Testis (tissue), 2 donors: Measurements from ENCODE around the gene TUBB3.

Experiments
- POLR2A ChIP-seq: fragments of 450-650 bp; IDR thresholded peaks from one replicate; pipeline ENCODE4 v1.6.1; 2017; ENCODE audit warnings: antibody characterized with exemption, mild to moderate bottlenecking, moderate library complexity
- TF ChIP-seq, protein P1 (sequence below), 3 experiments: fragments of 450-650 bp in 2 of 3; fragments of 200-600 bp in 1 of 3; sonication (generic) in 1 of 3; IDR thresholded peaks; one replicate each; pipeline ENCODE4 v1.5.1; 2016 to 2019; ENCODE audit warnings: antibody characterized with exemption in 3 of 3, mild to moderate bottlenecking in 2 of 3, moderate library complexity in 1 of 3

DNA sequence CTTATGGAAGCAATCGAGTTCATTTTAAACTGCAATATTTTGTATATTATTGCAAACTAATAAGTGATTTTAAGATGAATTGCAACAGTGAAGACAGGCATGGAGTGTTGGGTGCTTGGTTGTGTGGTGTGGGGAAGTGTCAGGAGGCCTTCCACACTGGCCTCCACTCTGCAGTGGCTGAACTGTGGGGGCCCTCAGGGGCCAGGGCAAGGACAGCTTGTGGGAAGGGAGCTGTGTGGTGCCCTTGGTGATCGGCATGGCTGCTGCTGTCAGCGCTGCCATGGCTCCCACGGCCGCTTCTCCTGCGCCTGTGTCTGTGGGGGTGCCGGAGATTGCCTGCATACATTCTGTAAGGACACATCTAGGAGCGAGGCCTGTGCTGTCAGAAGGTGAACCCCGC lies 30.5 kb upstream of the TUBB3 start:
- TF ChIP-seq, protein P1, sequence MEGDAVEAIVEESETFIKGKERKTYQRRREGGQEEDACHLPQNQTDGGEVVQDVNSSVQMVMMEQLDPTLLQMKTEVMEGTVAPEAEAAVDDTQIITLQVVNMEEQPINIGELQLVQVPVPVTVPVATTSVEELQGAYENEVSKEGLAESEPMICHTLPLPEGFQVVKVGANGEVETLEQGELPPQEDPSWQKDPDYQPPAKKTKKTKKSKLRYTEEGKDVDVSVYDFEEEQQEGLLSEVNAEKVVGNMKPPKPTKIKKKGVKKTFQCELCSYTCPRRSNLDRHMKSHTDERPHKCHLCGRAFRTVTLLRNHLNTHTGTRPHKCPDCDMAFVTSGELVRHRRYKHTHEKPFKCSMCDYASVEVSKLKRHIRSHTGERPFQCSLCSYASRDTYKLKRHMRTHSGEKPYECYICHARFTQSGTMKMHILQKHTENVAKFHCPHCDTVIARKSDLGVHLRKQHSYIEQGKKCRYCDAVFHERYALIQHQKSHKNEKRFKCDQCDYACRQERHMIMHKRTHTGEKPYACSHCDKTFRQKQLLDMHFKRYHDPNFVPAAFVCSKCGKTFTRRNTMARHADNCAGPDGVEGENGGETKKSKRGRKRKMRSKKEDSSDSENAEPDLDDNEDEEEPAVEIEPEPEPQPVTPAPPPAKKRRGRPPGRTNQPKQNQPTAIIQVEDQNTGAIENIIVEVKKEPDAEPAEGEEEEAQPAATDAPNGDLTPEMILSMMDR (IDR thresholded peaks at IDR 0.05) = no peak
- TF ChIP-seq POLR2A = no peak
